GM18511 (cell line): ENCODE data around the gene AMTN.

Experiments used
- ATAC-seq: cut with Tn5 transposase; IDR thresholded peaks from one replicate; pipeline ENCODE4 v1.9.1; 2021; ENCODE audit warnings: mild to moderate bottlenecking, moderate library complexity; ENCODE audit not compliant: unreplicated experiment

The AMTN gene

DNA sequence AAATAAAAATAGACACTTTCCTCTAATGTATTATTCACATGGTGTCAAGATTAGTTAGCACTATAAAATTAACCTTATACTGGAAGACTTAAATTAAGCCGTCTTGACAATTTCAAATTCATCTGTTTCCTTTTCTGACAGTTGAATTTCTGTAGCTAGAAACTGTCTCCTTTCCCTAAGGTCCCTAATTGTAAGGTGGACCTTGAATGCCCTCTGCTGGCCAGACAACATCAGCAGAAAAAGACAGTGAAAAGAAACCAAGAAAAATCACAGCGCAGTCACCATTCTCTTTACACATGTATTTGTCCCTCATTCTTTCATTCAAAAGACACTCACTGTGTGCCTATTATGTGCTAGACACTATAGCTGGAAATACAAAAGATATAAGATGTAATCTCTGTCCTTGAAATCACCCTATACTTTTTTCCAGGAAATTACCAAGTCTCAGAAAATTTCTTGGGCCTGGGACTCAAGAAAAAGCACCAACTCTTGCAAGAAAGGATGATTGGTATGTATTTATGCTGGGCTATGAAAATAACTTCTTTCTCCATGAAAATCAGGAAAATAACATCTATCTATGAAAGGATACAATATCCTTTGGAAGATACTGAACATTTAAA, 41.0 kb downstream of the AMTN start:
- ATAC-seq = peak; percentile 79

DNA sequence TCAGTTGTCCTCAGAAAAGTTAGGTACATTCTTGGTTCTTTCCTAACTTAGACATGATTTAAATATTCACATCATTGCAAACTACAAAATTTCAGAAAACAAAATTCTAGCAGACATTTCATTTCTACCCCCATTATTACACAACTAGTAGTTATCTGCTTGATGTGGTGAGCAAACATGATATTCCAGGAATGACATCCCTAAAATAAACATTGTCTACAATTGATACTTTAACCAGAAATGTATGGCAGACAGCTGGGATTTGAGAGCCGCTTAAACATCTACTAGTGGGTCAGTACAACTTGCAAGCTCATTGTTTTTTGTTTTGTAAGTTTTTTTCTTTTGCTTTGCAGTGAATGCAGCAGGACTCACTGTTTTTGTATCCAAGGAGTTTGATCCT, 41.6 kb downstream of the AMTN start:
- ATAC-seq = no peak

DNA sequence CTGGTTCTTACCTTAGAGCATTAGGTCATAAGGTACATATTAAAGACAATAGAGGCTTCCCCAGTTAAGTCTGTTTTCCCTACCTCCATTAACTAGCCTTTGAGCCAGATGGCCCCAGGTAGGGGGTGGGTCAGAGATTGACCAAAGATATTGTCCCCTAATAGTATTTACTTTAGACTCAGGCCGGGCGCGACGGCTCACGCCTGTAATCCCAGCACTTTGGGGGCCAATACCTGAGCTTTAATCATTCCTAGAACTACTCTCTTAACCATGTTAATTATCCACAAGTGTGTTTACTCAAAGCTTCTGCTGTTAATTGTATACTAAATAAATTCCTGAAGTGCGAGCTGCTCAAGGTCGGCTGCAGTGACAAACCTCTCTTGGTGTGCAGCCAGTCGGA, 45.7 kb downstream of the AMTN start:
- no peak for ATAC-seq

DNA sequence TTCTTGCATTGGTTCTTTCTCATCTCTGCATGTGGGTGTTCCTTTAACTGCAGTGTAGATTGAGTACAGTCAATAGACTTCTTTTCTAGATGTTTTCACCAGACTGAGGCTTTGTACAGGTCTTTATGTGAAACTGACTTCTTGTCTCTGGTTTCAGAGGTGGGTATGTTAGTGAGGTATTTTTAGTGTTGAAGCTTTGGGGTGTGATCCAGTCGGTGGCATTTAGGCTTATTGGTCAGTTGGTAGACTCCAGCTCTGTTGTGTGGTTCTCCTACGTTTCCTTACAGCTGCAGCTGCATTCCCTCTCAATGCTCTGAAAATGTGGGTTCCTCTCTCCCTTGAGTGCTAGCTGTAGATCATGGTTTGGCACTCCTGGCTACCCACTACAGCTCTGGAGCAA, 52.4 kb downstream of the AMTN start:
- ATAC-seq = no peak

DNA sequence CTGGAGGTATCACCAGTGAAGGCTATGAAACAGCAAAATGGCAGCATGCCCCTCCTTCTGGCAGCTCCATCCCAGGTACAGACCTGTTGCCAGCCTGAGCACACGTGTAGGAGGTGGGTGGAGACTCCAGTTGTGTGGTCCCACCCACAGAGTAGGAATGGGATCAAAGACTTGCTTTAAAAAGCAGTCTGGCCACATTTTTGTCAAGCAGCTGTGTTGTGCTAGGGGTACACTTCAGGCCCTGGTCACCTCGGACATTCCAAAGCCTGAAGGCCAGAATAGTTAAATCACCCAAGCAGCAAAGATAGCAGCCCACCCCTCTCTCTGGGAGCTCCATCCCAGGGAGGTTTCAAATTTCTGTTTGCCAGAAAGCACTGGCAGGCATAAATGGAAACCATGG, 53.4 kb downstream of the AMTN start:
- no peak for ATAC-seq

DNA sequence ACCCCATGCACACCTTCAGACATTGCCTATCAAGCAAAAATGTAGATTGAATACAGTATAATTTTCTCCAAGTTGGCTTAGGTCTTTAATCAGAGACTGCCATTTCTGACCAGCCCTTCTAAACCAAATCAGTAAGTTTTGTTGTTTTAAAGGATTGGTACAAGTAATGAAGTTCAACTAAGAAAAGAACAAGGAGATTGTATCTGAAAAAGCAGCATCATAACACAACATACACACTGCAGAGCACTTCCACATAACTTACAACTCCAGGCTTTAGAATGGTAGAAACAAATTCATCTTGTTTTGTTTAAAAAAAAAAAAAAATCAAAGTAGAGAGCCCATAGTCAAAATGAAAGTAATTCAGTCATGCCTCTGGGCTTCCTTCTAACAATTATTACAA, 57.6 kb downstream of the AMTN start:
- ATAC-seq = no peak

DNA sequence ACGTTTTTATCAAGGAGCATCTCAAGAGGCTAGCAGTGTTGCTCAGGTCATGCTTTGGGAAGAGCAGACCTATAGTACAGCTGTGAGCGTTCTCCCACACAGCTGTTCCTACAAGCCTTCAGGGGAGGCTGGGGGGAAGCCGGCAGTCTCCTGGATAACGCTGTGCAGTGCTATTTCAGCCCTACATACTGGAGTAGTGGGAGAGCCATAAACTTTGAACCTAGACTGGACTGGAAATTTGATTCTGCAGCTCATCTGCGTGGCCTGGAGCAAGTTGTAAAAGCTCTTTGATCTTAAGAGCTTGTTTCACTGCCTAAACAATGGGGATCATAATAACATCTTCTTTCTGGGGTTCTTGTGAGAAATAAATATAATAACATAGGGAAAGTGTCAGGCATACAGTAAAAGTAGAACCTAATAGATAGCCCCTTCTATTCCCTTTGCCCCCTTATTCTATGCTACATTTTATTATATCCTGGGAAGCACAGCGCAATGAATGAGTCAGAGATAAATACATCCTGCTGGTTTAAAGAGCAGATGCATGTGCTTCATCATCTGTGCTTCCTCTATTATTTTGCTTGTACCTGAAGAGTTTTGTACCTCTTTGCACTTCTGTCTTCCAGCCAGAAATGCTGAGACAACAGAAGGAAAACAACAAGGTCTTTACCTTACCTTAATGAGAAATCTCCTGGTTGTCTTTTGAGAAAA, 59.0 kb downstream of the AMTN start:
- no peak for ATAC-seq

DNA sequence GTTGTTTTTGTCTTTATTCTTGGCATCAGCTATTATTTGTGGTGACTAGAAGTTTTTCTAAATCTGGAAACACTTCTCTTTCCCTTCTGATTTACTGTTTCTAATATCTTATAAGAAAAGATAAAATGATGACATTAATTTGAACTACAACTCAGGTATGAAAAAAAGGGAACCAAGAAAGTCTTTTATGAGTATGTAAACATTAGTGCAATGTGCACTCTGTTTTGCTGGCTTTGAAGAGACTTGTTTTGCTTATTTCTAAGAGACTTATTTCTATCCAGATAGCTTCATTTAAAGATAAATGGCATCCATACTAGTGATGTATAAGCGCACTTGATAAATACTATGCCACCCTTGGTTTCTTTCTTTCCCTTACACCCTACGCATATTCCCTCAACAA, 63.6 kb downstream of the AMTN start:
- no peak for ATAC-seq
